NCI-H1694 (cell line): Measurements from ENCODE around the gene CD276.
"Not testable (repeated sequence)": the region's sequence is repeated elsewhere in the genome, so short reads cannot be mapped to it uniquely, and the experiment has no call there.

Experiments
- DNase-seq: peaks from one replicate; lab custom pipeline; 2025; lab: John Stamatoyannopoulos, UW

CD276 gene

GRCh38 chr15:73683777-73684580 lies at the start of gene CD276:
TSS of gene CD276 (plus strand) at chr15:73684383. CDS start at chr15:73699640, 15,257 bp downstream.
- DNase-seq = no peak

- DNase-seq = no peak
These were observed 46.7 kb upstream of the CD276 start for GRCh38 chr15:73637527-73637926.

DNA sequence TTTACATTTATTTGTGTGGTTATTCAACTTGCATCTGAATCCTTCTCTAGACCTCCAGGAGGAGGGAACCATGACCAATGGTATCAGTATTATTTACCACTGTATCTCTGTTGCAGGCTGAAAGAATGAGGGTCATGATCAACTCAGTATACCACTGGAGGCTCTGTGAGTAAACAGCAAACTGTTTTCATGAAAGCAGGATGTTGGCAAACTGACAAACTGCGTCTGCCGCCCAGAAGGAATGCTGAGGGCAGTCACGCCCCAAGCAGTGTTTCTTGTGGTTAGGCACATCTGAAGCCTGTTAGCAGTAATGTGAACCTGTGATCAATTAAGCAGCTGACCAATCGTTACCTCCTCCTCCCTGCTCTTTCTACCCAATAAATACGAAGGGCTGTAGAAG lies 44.7 kb upstream of the CD276 start:
- not testable (repeated sequence) for DNase-seq

DNA sequence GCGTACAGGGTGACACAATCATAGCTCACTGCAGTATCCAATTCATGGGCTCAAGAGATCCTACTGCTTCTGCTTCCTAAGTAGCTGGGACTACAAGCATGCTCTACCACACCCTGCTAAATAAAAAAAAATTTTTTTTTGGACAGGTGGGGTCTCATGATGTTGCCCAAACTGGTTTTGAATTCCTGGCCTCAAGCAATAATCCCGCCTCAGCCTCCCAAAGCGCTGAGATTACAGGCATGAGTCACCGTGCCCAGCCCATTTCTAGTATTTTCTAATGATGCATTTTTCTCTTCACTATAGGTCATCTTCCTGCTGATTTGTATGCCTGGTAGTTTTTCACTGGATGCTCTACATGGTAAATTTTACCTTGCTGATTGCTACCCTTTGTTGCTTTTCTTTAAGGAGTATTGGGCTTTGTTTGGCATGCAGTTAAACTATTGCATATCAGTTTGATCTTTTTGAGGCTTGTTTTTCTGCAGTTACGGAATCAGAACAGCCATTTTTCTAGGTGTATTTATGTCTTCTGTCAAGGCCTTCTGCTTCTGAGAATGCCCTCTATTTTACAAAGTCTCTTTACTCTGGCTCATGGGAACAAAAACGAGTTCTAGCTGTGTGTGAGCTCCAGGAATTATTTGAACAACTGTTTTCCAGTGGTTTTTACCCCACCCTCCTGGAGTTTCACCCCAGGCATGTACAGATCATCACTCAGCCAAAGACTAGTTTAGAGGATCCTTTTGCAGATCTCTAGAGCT lies 36.7 kb upstream of the CD276 start:
- DNase-seq = no peak

- DNase-seq = no peak
These were observed 36.2 kb upstream of the CD276 start for GRCh38 chr15:73648014-73648295.

- DNase-seq = no peak
These were observed 33.6 kb upstream of the CD276 start for GRCh38 chr15:73650416-73651126.

DNA sequence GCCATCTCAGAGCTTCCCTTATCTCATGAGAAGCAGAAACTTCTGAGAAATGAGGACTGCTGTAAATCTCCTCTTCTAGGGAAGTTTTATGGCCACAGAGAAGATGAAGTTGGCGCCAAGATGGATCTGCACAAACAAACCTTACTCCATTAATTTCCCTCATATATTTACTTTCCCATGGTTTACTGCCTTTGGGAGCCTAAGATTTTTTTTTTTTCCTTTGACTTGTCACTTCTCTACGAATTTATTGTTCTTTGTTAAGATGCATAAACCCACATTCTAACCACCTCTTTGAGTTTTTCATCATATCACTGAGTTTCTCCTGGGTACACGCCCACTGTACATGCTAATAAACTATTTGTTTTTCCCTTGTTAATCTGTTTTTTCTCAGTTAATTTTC lies 29.5 kb upstream of the CD276 start:
- DNase-seq = no peak

DNA sequence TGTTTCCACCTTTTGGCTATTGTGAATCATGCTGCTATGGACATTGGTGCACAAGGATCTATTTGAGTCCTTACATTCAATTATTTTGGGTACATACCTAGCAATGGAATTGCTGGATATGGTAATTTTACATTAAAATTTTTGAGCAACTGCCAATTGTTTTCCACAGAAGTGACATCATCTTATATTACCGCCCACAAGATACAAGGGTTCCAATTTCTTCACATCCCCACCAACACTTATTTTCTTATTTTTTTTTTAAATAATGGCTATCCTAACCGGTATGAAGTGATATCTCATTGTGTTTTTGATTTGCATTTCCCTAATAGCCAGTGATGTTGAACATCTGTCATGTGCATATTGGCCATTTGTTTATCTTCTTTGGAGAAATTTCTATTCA lies 28.5 kb upstream of the CD276 start:
- DNase-seq = no peak

GRCh38 chr15:73658645-73659044 lies 25.5 kb upstream of the CD276 start:
- no peak for DNase-seq

DNA sequence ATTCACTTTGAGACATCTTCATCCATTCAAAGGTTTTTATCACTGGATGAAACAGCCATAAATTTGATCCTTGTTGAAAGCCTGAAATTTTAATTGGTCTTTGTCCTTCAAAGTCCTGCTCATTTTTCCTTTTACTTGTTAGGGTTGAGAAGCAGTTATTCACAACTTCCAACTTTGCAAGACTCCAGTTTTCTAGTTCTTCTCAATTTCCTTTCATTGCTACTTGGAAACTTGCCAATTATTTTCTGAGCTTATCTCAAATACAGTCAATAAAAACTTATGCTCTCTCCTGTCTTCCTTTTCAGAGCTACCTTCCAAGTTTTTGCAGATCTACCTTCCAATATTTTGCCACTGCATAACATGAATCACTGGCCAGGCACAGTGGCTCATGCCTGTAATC lies 23.7 kb upstream of the CD276 start:
- DNase-seq = no peak

GRCh38 chr15:73674587-73674986 lies 9.6 kb upstream of the CD276 start:
- DNase-seq = no peak

DNA sequence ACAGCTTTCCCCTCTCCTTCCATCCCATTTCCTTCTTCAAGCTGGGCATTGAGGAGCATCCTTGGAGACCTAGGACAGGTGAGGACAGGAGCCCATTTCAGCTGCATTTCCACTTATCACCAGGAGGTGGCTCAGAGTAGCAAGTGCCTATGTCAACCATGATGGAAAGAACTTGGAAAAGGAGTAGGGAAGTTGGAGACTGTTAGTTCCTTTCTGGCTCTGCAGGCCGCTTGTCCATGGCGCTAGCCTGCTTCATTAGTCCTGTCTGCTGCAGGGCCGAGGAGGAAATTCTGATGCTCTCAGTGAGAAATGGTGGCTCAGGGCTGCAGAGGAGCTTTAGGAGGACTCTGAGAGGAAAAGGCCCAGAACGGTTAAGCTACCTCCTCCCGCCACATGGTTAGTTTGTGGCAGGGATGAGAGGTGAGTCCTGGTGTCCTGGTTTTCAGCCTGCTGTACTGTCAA lies 7.0 kb upstream of the CD276 start:
- DNase-seq = no peak

- DNase-seq = no peak
These were observed 6.5 kb upstream of the CD276 start for GRCh38 chr15:73677733-73678132.

DNA sequence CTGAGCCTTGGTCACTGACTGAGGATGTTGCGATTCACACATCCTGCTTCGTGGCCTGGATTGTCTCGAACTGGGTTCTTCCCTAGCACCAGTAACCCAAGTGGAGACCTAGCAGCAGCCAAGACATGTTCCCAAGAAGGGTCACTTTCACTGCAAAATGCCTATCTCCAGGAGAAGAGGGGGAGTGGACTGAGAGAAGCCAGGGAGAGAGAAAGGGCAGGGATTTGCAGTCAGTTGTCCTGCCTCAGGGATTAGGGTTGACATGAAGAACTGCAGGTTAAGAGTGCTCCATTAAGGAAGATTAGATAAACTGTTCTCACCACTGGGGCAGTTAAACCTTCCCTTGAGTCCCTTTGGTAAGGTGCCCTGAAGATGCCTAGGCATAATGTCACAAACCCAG lies 5.7 kb upstream of the CD276 start:
- DNase-seq = no peak

GRCh38 chr15:73679180-73679579 lies 5.0 kb upstream of the CD276 start:
- DNase-seq = no peak

- no peak for DNase-seq
These were observed 4.2 kb upstream of the CD276 start for GRCh38 chr15:73679964-73680363.

DNA sequence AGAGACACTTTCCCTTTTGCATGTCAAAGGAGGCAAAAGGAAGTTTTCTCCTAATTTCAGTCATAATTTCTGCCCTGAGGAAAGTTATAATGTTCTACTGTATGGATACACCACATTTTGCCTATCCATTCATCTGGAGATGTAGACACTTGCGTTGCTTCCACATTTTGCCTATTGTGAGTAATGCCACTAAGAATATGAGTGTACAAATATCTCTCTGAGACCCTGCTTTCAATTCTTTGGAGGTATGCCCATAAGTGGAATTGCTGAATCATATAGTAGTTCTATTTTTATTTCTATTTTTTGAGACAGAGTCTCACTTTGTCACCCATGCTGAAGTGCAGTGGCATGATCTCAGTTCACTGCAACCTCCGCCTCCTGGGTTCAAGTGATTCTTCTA lies 3.6 kb upstream of the CD276 start:
- no peak for DNase-seq

DNA sequence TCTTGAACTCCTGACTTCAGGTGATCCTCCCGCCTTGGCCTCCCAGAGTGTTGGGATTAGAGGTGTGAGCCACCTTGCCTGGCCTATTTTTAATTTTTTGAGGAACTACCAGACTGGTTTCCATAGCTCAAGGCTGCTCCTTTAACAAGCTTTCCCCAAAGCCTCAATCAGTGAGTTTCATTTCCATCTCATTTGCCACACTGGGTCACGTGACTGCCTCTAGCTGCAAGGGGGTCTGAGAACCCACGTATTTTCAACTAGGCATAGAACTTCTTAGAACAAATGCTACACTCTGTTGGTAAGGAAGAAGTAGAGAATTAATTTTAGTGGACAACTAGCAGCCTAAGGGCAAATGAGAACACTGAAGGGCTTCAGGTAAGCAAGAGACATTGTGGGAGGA lies 3.1 kb upstream of the CD276 start:
- DNase-seq = no peak

GRCh38 chr15:73681856-73682599 lies 2.2 kb upstream of the CD276 start:
- no peak for DNase-seq

- DNase-seq = no peak
These were observed 1.5 kb upstream of the CD276 start for GRCh38 chr15:73682600-73683090.

DNA sequence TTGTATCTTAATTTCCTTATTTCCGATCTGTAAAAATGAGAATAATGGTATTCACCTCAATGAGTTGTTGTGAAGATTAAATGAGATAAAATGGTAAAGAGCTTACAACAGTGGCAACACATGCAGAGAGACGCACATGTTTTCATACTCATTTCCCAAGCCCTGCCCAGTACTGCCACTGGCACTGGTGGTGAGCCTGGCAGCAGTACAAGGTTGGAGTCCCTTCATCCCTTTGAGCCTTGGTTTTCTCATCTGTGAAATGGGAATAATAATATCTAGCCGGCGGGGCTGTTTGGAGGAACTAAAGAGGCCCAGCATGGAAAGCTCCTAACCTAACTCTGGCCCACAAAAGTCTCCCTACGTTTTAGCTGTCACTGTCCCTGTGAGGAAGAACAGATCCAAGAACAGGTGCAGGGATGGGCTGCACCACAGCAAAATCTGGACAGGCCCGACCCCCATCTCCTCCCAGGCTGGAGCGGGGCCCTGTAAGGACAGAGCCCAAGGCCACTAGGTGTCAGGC lies 866 bp upstream of the CD276 start:
- no peak for DNase-seq
